Amygdala (tissue), 56 donors: ENCODE measurements around the gene KRT2.

Experiments used
- DNase-seq, 56 donors: peaks; one replicate each; lab custom pipeline; 2025; lab: John Stamatoyannopoulos, UW

KRT2 gene

GRCh38 chr12:52622349-52622748, 29.7 kb downstream of the KRT2 start:
- no peak for DNase-seq

- no peak for DNase-seq
Observed at GRCh38 chr12:52618866-52619265, 33.1 kb downstream of the KRT2 start.

GRCh38 chr12:52618216-52618615, 33.8 kb downstream of the KRT2 start, which contains the start of gene KRT73:
Gene KRT73, minus strand, starts transcription at chr12:52618559. Its CDS starts 35 bp downstream, at chr12:52618524.
- DNase-seq: no peak

DNA sequence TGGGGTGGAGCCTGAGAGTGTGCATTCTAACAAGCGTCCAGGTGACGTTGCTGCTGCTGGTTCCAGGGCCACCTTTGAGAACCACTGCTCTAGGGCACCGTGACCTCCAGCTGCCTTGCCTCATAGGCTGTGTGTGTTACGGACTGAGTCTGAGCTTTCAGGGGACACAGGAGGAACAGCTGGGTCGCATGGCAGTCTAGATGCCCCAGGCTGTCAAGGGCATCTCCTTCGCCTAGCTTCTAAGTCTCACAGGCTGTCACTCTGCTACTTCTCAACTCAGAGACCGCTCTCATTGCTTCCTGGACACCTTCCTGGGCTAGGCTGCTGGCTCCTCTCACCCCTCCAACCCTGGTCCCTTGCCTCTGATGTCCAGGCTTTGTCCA, 34.6 kb downstream of the KRT2 start:
- DNase-seq: no peak

- no peak for DNase-seq
Observed at GRCh38 chr12:52616680-52617402, 35.2 kb downstream of the KRT2 start.

GRCh38 chr12:52615912-52616311, 36.1 kb downstream of the KRT2 start:
- no peak for DNase-seq

DNA sequence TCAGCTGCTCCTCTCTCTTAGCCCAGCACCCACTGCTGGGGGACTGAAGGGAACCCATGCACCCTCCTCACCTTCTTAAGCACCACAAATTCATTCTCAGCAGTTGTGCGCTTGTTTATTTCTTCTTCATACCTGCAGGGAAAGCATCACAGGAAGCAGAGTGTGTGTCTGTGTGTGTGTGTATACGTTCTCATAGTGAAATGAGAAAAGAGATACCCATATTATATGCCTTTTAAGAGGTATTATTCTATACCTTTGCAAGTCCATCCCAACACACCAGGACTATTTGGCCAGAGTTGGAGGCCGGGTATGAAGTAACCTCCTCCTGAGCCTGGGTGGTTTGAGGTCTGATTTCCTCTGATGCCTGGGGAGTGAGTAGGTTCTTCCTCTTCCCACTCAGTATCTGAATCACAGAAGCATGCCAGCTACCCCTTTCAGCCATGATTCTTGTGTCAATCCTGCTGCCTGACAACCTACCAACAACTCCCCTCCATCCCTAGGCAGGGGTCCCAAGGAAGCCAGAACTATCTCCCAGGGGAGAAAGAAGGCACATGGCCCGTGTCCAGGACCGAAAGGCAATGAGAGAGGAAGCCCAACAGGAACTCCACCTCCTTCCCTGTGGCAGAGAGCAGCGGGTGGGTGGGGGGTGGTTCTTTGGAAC, 36.7 kb downstream of the KRT2 start:
- no peak for DNase-seq

- DNase-seq: no peak
Observed at GRCh38 chr12:52614381-52615207, 37.4 kb downstream of the KRT2 start.

- DNase-seq: no peak
Observed at GRCh38 chr12:52613384-52614030, 38.5 kb downstream of the KRT2 start.

DNA sequence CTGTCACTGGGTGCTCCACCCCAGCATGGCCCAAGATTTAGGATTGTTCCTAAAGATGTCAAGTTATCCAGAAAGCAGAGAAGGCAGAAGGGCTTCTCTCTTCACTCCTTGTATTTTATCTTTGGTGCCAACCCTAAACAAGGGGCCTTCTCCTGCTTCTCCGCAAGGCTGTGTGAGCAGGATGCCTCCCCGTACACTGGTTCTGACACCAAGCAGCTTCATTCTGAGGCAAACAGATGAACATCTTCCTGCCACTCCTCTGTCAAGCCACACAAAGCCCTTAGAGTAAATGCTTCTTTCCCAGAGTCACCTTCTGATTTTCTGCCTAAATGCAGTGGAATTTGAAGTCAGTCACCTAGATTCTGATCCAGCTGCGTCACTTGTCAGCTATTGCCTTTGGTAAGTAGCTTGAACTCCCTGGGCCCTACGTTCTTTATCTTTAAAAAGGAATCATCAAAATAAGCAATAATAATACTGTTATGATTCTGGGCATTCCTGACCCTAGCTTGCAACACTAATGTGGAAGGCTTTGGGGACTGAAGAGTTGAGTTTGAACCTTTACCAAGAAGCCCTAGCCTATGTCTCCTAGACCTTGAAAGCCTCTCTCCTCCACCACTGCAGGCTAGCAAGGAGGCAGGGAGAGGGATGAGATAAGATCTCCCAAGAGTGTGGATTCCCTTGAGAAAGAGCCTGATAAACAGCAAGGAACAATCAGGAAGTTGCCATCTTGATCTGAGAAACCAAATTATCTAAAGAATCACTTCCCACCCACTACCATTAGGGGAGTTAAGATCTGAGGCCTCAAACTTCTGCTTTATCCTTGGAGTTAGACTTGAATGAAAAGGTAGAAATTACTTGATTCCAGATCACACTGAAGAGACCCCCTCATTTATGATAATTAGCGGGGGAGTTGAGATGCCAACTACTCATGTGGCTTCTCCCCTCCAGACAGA, 39.3 kb downstream of the KRT2 start:
- no peak for DNase-seq

GRCh38 chr12:52611080-52611468, 40.9 kb downstream of the KRT2 start:
- no peak for DNase-seq

DNA sequence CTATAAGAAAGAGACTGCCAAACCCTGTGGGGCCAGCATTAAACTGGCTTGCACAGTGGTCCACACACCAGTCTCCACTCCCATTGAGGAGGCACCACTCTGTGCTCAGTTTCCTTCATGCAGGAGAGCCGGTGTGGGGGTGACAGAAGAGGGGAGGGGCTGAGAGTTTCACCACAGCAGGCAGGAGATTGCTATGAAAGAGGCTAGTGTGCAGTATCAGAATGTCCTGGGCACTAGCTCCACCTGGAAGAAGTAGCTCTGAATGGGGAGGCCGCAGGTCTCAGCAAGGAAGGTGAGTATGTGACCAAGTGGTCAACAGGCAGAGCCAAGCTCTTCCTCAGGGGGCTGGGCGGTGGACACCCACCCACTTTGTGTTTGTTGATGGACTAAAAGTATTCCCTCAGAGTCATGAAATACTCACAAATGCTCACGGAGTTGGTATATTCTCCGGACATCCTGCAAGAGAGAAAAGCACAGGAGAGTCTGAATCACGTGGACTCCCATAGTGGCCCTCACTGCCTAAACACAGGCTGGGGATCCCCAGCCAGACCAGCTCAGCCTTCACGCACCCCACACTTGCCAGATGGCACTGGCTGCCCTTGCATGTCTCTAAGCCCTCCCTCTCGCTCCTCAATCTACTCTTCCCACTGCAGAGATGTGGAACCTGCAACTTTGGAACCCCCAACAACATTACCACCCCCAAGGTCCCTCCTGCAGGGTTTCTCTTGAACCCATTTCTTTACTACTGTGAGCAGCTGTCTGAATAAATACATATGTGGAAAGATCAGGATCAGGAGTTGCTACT, 43.0 kb downstream of the KRT2 start:
- DNase-seq: no peak

GRCh38 chr12:52608161-52608560, 43.9 kb downstream of the KRT2 start:
- DNase-seq: no peak

GRCh38 chr12:52607314-52607713, 44.7 kb downstream of the KRT2 start:
- no peak for DNase-seq

DNA sequence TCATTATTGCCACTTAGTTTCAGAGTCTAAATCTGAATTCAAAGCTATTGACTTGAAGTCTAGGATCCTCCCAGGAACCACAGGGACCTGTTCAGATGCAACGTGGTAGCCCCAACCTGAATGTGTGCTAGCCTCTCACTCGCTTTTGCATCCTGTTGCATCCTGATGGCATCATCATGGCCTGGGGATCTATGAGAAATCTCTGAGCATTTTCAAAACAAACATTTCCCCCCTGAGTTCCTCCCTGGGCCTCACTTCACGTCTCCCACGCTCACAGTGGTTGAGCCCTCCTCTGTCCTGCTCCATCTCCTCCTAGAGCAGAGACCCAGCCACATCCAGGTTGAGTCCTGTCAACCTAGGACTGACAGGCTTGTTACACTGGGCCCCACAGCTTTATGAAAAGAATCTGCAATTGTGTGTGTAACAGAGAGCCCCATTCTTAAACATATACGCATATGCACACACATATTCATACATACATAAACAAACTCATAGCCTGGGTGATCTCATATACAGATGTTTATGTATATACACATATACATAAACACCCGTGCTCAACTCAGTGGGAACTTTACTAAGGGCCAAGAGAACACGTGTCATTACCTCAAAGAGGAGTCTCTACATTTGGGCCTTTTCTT, 45.3 kb downstream of the KRT2 start:
- DNase-seq: no peak

- DNase-seq: no peak
Observed at GRCh38 chr12:52606096-52606495, 45.9 kb downstream of the KRT2 start.

- DNase-seq: no peak
Observed at GRCh38 chr12:52605542-52605941, 46.5 kb downstream of the KRT2 start.

GRCh38 chr12:52604859-52605258, 47.2 kb downstream of the KRT2 start:
- DNase-seq: no peak
